Mesothelial cell of epicardium (in vitro differentiated cells): ENCODE results near the gene NCKAP1. TPM values are rescaled to one million over a fixed set of nuclear protein-coding genes. Genes with fewer than 3 reads are reported as not detected.

Experiments used
- DNase-seq, 2 experiments: peaks; one replicate each; pipeline ENCODE4 v3.0.0; 2021; ENCODE audit warnings: low spot score in 2 of 2; ENCODE audit not compliant: unreplicated experiment in 2 of 2
- H3K27ac Mint-ChIP-seq: 2 replicates; pipeline ENCODE4 v1.8.0; 2021; ENCODE audit warnings: mixed read lengths
- H3K27me3 Mint-ChIP-seq: 2 replicates; pipeline ENCODE4 v1.8.0; 2021; ENCODE audit warnings: low read depth, mixed read lengths
- H3K36me3 Mint-ChIP-seq: 2 replicates; pipeline ENCODE4 v1.8.0; 2021; ENCODE audit warnings: mixed read lengths
- H3K4me1 Mint-ChIP-seq: 2 replicates; pipeline ENCODE4 v1.8.0; 2021; ENCODE audit warnings: mixed read lengths
- H3K4me3 Mint-ChIP-seq: 2 replicates; pipeline ENCODE4 v1.8.0; 2021; ENCODE audit warnings: mild to moderate bottlenecking, moderate library complexity, mixed read lengths
- H3K9me3 Mint-ChIP-seq: 2 replicates; pipeline ENCODE4 v1.8.0; 2021; ENCODE audit warnings: mixed read lengths
- CTCF ChIP-seq: fragments of 200-600 bp; sonication (generic); IDR thresholded peaks from one replicate; pipeline ENCODE4 v1.5.0; 2021; ENCODE audit warnings: antibody characterized with exemption; ENCODE audit not compliant: unreplicated experiment
- total RNA-seq: library from RNA; stranded (reverse); gene quantifications from 3 replicates; pipeline ENCODE4 v1.2.1, GENCODE V29; 2021

NCKAP1 gene
- total RNA-seq, 1 donor from 2014 or later, result 104 TPM

DNA sequence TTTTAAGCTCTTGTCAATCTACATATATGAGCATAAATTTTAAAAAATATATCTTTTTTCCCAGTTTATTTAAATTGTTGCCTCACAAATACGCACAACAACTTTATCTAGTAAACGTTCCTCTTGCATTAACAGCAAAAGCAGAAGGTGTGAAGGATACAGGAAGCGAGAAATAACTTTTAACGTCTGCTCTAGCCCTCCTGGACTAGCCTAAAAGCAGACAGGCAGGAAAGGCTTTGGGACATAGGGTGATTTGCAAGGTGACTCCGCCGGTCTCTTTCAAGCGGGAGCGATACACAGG lies 39.9 kb upstream of the NCKAP1 start:
- Mint-ChIP-seq H3K36me3 (no peaks in the 10 kb centered on the region), H3K4me1 (peaks cover 7% of the 10 kb centered on the region), H3K27me3 (no peaks in the 10 kb centered on the region), H3K9me3 (no peaks in the 10 kb centered on the region), H3K27ac (peak overlapping the region; percentile 93), H3K4me3 (peak overlapping the region; percentile 87)
- no peak for TF ChIP-seq CTCF
- no peak for DNase-seq

DNA sequence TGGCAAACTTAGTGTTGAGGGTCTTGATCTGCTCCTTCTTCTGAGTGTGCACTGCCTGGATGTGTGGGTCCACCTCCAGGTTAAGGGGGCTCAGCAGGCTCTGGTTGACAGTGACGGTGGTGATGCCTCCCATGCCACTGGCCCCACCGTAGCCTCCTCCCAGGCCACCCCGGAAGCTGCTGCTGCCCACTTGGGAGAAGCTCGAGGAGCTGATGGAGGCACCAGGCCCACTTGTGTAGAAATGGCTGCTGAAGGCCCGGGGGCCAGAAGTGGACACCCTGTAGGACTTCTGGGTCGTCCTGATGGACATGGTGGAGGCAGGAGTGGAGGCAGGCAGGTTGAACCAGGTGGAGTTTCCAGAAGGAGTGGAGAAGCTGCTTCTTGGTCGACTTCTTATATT lies 33.9 kb upstream of the NCKAP1 start:
- no peaks in the 10 kb centered on the region for H3K27me3 Mint-ChIP-seq
- DNase-seq, result no peak
- no peaks in the 10 kb centered on the region for H3K9me3 Mint-ChIP-seq
- H3K27ac Mint-ChIP-seq, result no peak overlapping the region
- H3K36me3 Mint-ChIP-seq, result no peaks in the 10 kb centered on the region
- no peak overlapping the region for H3K4me3 Mint-ChIP-seq
- no peaks in the 10 kb centered on the region for H3K4me1 Mint-ChIP-seq
- TF ChIP-seq CTCF, result no peak

DNA sequence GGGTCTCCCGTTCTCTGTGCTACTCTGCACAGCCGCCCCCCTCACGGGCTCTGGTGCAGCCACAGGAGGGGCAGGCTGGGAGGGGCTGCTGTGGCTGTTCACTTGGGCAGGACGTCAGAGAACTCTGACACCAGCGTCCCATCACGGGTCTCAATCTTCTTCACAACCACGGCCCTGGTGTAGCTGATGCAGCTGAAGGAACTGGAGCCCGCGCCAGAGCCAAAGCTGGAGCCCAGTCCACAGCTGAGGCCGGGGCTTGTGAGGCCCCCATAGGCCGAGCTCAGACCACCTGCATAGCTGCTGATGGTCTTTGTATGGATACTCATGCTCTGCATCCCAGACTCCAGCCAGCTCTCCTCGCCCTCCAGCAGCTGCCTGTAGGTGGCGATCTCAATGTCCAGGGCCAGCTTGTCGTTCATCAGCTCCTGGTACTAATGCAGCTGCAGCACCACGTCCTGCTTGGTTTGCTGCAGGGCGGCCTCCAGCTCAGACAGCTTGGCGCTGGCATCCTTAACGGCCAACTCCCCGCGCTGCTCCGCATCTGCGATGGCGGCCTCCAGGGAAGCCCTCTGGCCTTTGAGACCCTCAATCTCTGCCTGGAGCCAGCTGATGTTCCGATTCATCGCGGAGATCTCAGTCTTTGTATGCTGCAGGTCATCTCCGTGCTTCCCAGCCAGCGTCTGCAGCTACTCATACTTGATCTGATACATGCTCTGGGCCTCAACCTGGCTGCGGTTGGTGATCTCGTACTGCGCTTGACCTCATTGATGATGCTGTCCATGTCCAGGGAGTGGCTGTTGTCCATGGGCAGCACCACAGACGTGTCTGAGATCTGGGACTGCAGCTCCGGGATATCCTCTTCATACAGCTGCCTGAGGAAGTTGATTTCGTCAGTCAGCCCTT lies 32.9 kb upstream of the NCKAP1 start:
- H3K4me3 Mint-ChIP-seq, result no peak overlapping the region
- TF ChIP-seq CTCF, result no peak
- no peak for DNase-seq

GRCh38 chr2:183069174-183069573 lies 30.9 kb upstream of the NCKAP1 start:
- no peak overlapping the region for H3K27ac Mint-ChIP-seq
- no peak for DNase-seq

More for the DNA sequence above, 32.9 kb upstream of the NCKAP1 start:
- no peaks in the 10 kb centered on the region for H3K4me1 Mint-ChIP-seq
- H3K27me3 Mint-ChIP-seq, result no peaks in the 10 kb centered on the region
- H3K36me3 Mint-ChIP-seq, result no peaks in the 10 kb centered on the region
- no peaks in the 10 kb centered on the region for H3K9me3 Mint-ChIP-seq
- no peak overlapping the region for H3K27ac Mint-ChIP-seq

DNA sequence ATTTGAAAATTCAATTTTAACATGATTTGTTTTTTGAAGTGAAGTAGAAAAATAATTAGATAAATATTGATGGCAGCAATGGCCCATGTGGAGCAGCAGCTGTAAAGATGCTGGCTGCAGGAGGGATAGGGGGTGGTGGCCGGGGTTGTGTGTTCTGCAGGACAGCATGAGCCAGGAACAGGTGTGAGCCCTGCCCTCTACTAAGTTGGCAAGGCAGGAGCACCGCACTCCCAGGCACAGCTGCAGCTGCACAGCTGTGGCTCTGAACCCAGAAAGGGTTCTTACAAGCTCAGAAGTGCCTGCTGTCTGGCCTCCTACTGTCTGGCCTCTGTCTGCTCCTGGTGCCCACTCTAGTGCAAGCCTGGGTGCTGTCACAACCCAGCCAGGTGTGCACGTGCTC lies 30.3 kb upstream of the NCKAP1 start:
- Mint-ChIP-seq H3K9me3 (no peaks in the 10 kb centered on the region), H3K27me3 (no peaks in the 10 kb centered on the region), H3K36me3 (no peaks in the 10 kb centered on the region), H3K4me3 (no peak overlapping the region), H3K4me1 (no peaks in the 10 kb centered on the region), H3K27ac (no peak overlapping the region)
- no peak for TF ChIP-seq CTCF
- DNase-seq, result no peak

More at GRCh38 chr2:183069174-183069573, 30.9 kb upstream of the NCKAP1 start:
- Mint-ChIP-seq H3K4me1 (no peaks in the 10 kb centered on the region), H3K4me3 (no peak overlapping the region), H3K27me3 (no peaks in the 10 kb centered on the region), H3K36me3 (no peaks in the 10 kb centered on the region), H3K9me3 (no peaks in the 10 kb centered on the region)
- no peak for TF ChIP-seq CTCF
